SKM-1 (cell line): ENCODE data around the gene AGAP1.

ENCODE experiments used
- DNase-seq: peaks from one replicate; lab custom pipeline; 2025; ENCODE audit not compliant: unreplicated experiment; lab: John Stamatoyannopoulos, UW

The AGAP1 gene

GRCh38 chr2:235857598-235857997, 363.8 kb downstream of the AGAP1 start:
- no peak for DNase-seq

- no peak for DNase-seq
These were observed 365.0 kb downstream of the AGAP1 start for GRCh38 chr2:235858881-235859280.

- no peak for DNase-seq
These were observed 365.8 kb downstream of the AGAP1 start for GRCh38 chr2:235859651-235860050.

- no peak for DNase-seq
These were observed 366.3 kb downstream of the AGAP1 start for GRCh38 chr2:235860111-235860510.

- DNase-seq = no peak
These were observed 367.0 kb downstream of the AGAP1 start for GRCh38 chr2:235860871-235861270.

- no peak for DNase-seq
These were observed 367.5 kb downstream of the AGAP1 start for GRCh38 chr2:235861383-235861782.

GRCh38 chr2:235863414-235863813, 369.6 kb downstream of the AGAP1 start:
- DNase-seq = no peak

- DNase-seq = no peak
These were observed 370.5 kb downstream of the AGAP1 start for GRCh38 chr2:235864302-235864701.

GRCh38 chr2:235864733-235865515, 371.1 kb downstream of the AGAP1 start:
- no peak for DNase-seq

- no peak for DNase-seq
These were observed 372.5 kb downstream of the AGAP1 start for GRCh38 chr2:235866373-235866772.

- no peak for DNase-seq
These were observed 374.4 kb downstream of the AGAP1 start for GRCh38 chr2:235868224-235868623.

GRCh38 chr2:235868645-235869044, 374.8 kb downstream of the AGAP1 start:
- DNase-seq = no peak

- no peak for DNase-seq
These were observed 376.7 kb downstream of the AGAP1 start for GRCh38 chr2:235870515-235870914.

- DNase-seq = no peak
These were observed 382.3 kb downstream of the AGAP1 start for GRCh38 chr2:235876099-235876679.

- DNase-seq = no peak
These were observed 383.5 kb downstream of the AGAP1 start for GRCh38 chr2:235877275-235877802.

- DNase-seq = no peak
These were observed 385.3 kb downstream of the AGAP1 start for GRCh38 chr2:235879116-235879515.

GRCh38 chr2:235883675-235884074, 389.8 kb downstream of the AGAP1 start:
- DNase-seq = no peak

GRCh38 chr2:235889302-235889630, 395.4 kb downstream of the AGAP1 start:
- no peak for DNase-seq

- DNase-seq = no peak
These were observed 399.4 kb downstream of the AGAP1 start for GRCh38 chr2:235893129-235893698.

GRCh38 chr2:235894839-235895238, 401.0 kb downstream of the AGAP1 start:
- no peak for DNase-seq

GRCh38 chr2:235896061-235896460, 402.2 kb downstream of the AGAP1 start:
- no peak for DNase-seq

GRCh38 chr2:235897992-235898391, 404.1 kb downstream of the AGAP1 start:
- DNase-seq = no peak
